H1 (cell line): ENCODE measurements around the gene FARS2. TPM values are rescaled to one million over a fixed set of nuclear protein-coding genes. Genes with fewer than 3 reads are reported as not detected.

Source experiments
- CTCF ChIA-PET: fragments of 300-600 bp; sonication (Branson Sonifier 250); formaldehyde crosslinking; loops from one replicate; lab custom pipeline; 2021; ENCODE audit not compliant: partially characterized antibody; lab: Charles Lee
- POLR2A ChIA-PET: fragments of 300-600 bp; sonication (Branson Sonifier 250); formaldehyde crosslinking; loops from one replicate; lab custom pipeline; 2021; ENCODE audit warnings: inconsistent platforms; ENCODE audit not compliant: partially characterized antibody; lab: Charles Lee
- DNase-seq, 2 experiments: peaks; one replicate each; pipeline versions ENCODE4 v3.0.0 to v3.0.0-alpha.2; 2010 to 2022; ENCODE audit warnings: low spot score in 2 of 2, low read depth in 1 of 2, mixed read lengths in 1 of 2
- FAIRE-seq: peaks from 2 replicates; lab custom pipeline; 2011; peaks lifted over from hg19 to GRCh38; lab: Jason Lieb, UNC
- H2AFZ ChIP-seq: 2 replicates; pipeline ENCODE4 v1.8.1; 2012; ENCODE audit warnings: low read length, inconsistent platforms
- H2AK5ac ChIP-seq: 2 replicates; pipeline ENCODE4 v1.6.1; 2013; ENCODE audit warnings: low read depth, low read length
- H2BK120ac ChIP-seq: replicated peaks from 2 replicates; pipeline ENCODE3; 2013; ENCODE audit warnings: low read depth, low read length, inconsistent platforms
- H2BK12ac ChIP-seq: 2 replicates; pipeline ENCODE4 v1.6.1; 2013; ENCODE audit warnings: low read depth, low read length
- H2BK15ac ChIP-seq: 2 replicates; pipeline ENCODE4 v1.6.1; 2013; ENCODE audit warnings: low read length
- H2BK20ac ChIP-seq: 2 replicates; pipeline ENCODE4 v1.6.1; 2013; ENCODE audit warnings: low read length
- H2BK5ac ChIP-seq: 2 replicates; pipeline ENCODE4 v1.6.1; 2013; ENCODE audit warnings: low read depth, low read length
- H3K14ac ChIP-seq: 2 replicates; pipeline ENCODE4 v1.6.1; 2013; ENCODE audit warnings: inconsistent platforms; ENCODE audit not compliant: insufficient read length
- H3K18ac ChIP-seq: 2 replicates; pipeline ENCODE4 v1.6.1; 2013; ENCODE audit warnings: low read length; ENCODE audit errors: extremely low read depth
- H3K23ac ChIP-seq: 2 replicates; pipeline ENCODE4 v1.6.1; 2013; ENCODE audit warnings: inconsistent platforms; ENCODE audit not compliant: insufficient read length
- H3K23me2 ChIP-seq: 2 replicates; pipeline ENCODE4 v1.6.1; 2013; ENCODE audit warnings: low read depth, low read length
- H3K27ac ChIP-seq: 2 replicates; pipeline ENCODE4 v1.6.1; 2011; ENCODE audit warnings: low read depth, low read length, inconsistent platforms
- H3K27me3 ChIP-seq, 4 experiments: replicated peaks in 1 of 4; 1 replicate in 1 of 4; 2 replicates in 3 of 4; pipeline versions ENCODE4 v1.6.1 to v1.8.1; 2011 to 2013; ENCODE audit warnings: low read length in 3 of 4, mild to moderate bottlenecking in 3 of 4, inconsistent platforms in 2 of 4, mixed read lengths in 2 of 4, moderate library complexity in 1 of 4; ENCODE audit not compliant: control insufficient read depth in 3 of 4, insufficient read depth in 3 of 4; ENCODE audit errors: extremely low read depth in 1 of 4
- H3K36me3 ChIP-seq, 4 experiments: 2 replicates each; pipeline versions ENCODE4 v1.6.1 to v1.8.1; 2011 to 2013; ENCODE audit warnings: mild to moderate bottlenecking in 4 of 4, low read length in 3 of 4, moderate library complexity in 2 of 4, control low read depth in 1 of 4, inconsistent platforms in 1 of 4; ENCODE audit not compliant: insufficient read depth in 4 of 4, control insufficient read depth in 2 of 4
- H3K4ac ChIP-seq: replicated peaks from 2 replicates; pipeline ENCODE3; 2013; ENCODE audit warnings: low read length, low read depth, mixed read lengths, inconsistent platforms; ENCODE audit not compliant: insufficient read length
- H3K4me1 ChIP-seq, 4 experiments: replicated peaks in 1 of 4; 1 replicate in 1 of 4; 2 replicates in 3 of 4; pipeline versions ENCODE4 v1.6.1 to v1.8.1; 2011 to 2013; ENCODE audit warnings: low read length in 3 of 4, inconsistent platforms in 2 of 4, mixed read lengths in 1 of 4; ENCODE audit not compliant: insufficient read depth in 4 of 4, control insufficient read depth in 3 of 4
- H3K4me2 ChIP-seq, 2 experiments: 2 replicates each; pipeline versions ENCODE4 v1.6.1 to v1.8.1; 2011 to 2013; ENCODE audit warnings: low read depth in 2 of 2, low read length in 2 of 2, control low read depth in 1 of 2, inconsistent platforms in 1 of 2, mild to moderate bottlenecking in 1 of 2; ENCODE audit not compliant: insufficient read depth in 1 of 2
- H3K4me3 ChIP-seq, 4 experiments: fragments of 200-600, 300-600 bp in 1 of 4; sonication (generic), shearing (Covaris generic), sonication (Bioruptor Twin) in 1 of 4; 2 replicates each; pipeline versions ENCODE4 v1.5.1 to v1.8.1; 2011 to 2016; ENCODE audit warnings: low read length in 4 of 4, low read depth in 3 of 4, control low read depth in 2 of 4, inconsistent platforms in 2 of 4, mild to moderate bottlenecking in 2 of 4, mixed read lengths in 1 of 4, moderate library complexity in 1 of 4; ENCODE audit not compliant: insufficient read depth in 2 of 4; ENCODE audit errors: extremely low read depth in 1 of 4
- H3K56ac ChIP-seq: replicated peaks from 2 replicates; pipeline ENCODE3; 2013; ENCODE audit warnings: low read depth, mild to moderate bottlenecking, mixed read lengths, low read length, inconsistent platforms; ENCODE audit not compliant: insufficient read length
- H3K79me1 ChIP-seq: 2 replicates; pipeline ENCODE4 v1.6.1; 2013; ENCODE audit warnings: low read depth, low read length, control low read depth
- H3K79me2 ChIP-seq, 2 experiments: 2 replicates each; pipeline versions ENCODE4 v1.6.1 to v1.8.1; 2012 to 2013; ENCODE audit warnings: low read length in 2 of 2, mild to moderate bottlenecking in 2 of 2, inconsistent platforms in 1 of 2; ENCODE audit not compliant: insufficient read depth in 2 of 2, control insufficient read depth in 1 of 2
- H3K9ac ChIP-seq, 4 experiments: replicated peaks in 1 of 4; 1 replicate in 1 of 4; 2 replicates in 3 of 4; pipeline versions ENCODE4 v1.6.1 to v1.8.1; 2011 to 2013; ENCODE audit warnings: low read depth in 3 of 4, low read length in 3 of 4, control low read depth in 2 of 4, mild to moderate bottlenecking in 2 of 4, moderate library complexity in 2 of 4, inconsistent platforms in 1 of 4; ENCODE audit errors: extremely low read depth in 1 of 4
- H3K9me3 ChIP-seq, 2 experiments: 2 replicates each; pipeline versions ENCODE4 v1.6.1 to v1.8.1; 2012 to 2013; ENCODE audit warnings: mild to moderate bottlenecking in 2 of 2, moderate library complexity in 2 of 2, control low read depth in 1 of 2, inconsistent platforms in 1 of 2, low read depth in 1 of 2, low read length in 1 of 2, mixed read lengths in 1 of 2; ENCODE audit not compliant: insufficient read depth in 2 of 2
- H4K20me1 ChIP-seq, 2 experiments: replicated peaks in 1 of 2; 2 replicates each; pipeline versions ENCODE3 to v1.8.1; 2011 to 2013; ENCODE audit warnings: inconsistent platforms in 2 of 2, low read length in 2 of 2, mild to moderate bottlenecking in 1 of 2; ENCODE audit not compliant: insufficient read depth in 2 of 2, control insufficient read depth in 1 of 2
- H4K5ac ChIP-seq: 2 replicates; pipeline ENCODE4 v1.6.1; 2013; ENCODE audit warnings: low read length, low read depth, mixed read lengths, inconsistent platforms; ENCODE audit not compliant: insufficient read length
- H4K8ac ChIP-seq: 2 replicates; pipeline ENCODE4 v1.8.0; 2013; ENCODE audit warnings: mild to moderate bottlenecking, moderate library complexity, low read length, inconsistent platforms; ENCODE audit not compliant: insufficient read depth; ENCODE audit errors: extremely low read depth
- H4K91ac ChIP-seq: replicated peaks from 2 replicates; pipeline ENCODE3; 2013; ENCODE audit warnings: low read length, mixed read lengths, inconsistent platforms; ENCODE audit not compliant: insufficient read length
- ASH2L ChIP-seq: fragments of 200-600, 300-600 bp; sonication (generic); IDR thresholded peaks from one replicate; pipeline ENCODE4 v1.7.1; 2017; ENCODE audit warnings: low read length
- CEBPB ChIP-seq: IDR thresholded peaks from 2 replicates; pipeline ENCODE4 v1.6.1; 2012; ENCODE audit warnings: low read depth, low read length
- CHD1 ChIP-seq: IDR thresholded peaks from 2 replicates; pipeline ENCODE4 v1.6.1; 2012; ENCODE audit warnings: low read depth, low read length, improper control_type of control experiment
- CTBP2 ChIP-seq: IDR thresholded peaks from 2 replicates; pipeline ENCODE4 v1.7.0; 2011; ENCODE audit warnings: borderline replicate concordance, mild to moderate bottlenecking, moderate library complexity, mixed read lengths, low read length; ENCODE audit not compliant: insufficient read depth, insufficient read length
- E2F6 ChIP-seq: IDR thresholded peaks from 2 replicates; pipeline ENCODE4 v1.6.1; 2012; ENCODE audit warnings: inconsistent platforms
- EGR1 ChIP-seq: IDR thresholded peaks from 2 replicates; pipeline ENCODE4 v1.6.1; 2011; ENCODE audit warnings: low read depth, low read length, borderline replicate concordance
- EZH2 ChIP-seq: fragments of 200-600 bp; sonication (generic); IDR thresholded peaks from 2 replicates; pipeline ENCODE4 v1.7.1; 2012; ENCODE audit warnings: low read depth, mild to moderate bottlenecking, moderate library complexity, low read length, inconsistent platforms; ENCODE audit not compliant: severe bottlenecking
- HDAC6 ChIP-seq: IDR thresholded peaks from one replicate; pipeline ENCODE4 v1.7.1; 2012; ENCODE audit warnings: low read depth, mild to moderate bottlenecking, inconsistent platforms, low read length, moderate library complexity
- KDM1A ChIP-seq: fragments of 200-600, 300-600 bp; sonication (generic); IDR thresholded peaks from 2 replicates; pipeline ENCODE4 v1.7.1; 2016; ENCODE audit warnings: mild to moderate bottlenecking, low read length, borderline replicate concordance
- RNF2 ChIP-seq: fragments of 200-900, 300-1000 bp; sonication (generic); IDR thresholded peaks from 2 replicates; pipeline ENCODE4 v1.7.1; 2016; ENCODE audit warnings: borderline replicate concordance, low read depth, mild to moderate bottlenecking, antibody characterized with exemption, low read length; ENCODE audit not compliant: poor library complexity, severe bottlenecking; ENCODE audit errors: missing control alignments
- SAP30 ChIP-seq: fragments of 300-600 bp; sonication (generic); IDR thresholded peaks from 2 replicates; pipeline ENCODE4 v1.7.1; 2012; ENCODE audit warnings: low read length, moderate library complexity, mild to moderate bottlenecking, inconsistent platforms; ENCODE audit not compliant: insufficient read depth, insufficient replicate concordance
- SIRT6 ChIP-seq: IDR thresholded peaks from one replicate; pipeline ENCODE4 v1.7.1; 2012; ENCODE audit warnings: low read length, inconsistent platforms
- TEAD4 ChIP-seq: IDR thresholded peaks from 2 replicates; pipeline ENCODE4 v1.6.1; 2012; ENCODE audit warnings: low read depth, low read length, inconsistent platforms, mixed read lengths
- WGBS, 2 experiments: shearing (Covaris generic) in 1 of 2; methylation state at CpG; one replicate each; pipeline versions ENCODE4 v1.1.6 to v1.1.7; 2013 to 2015; ENCODE audit warnings: low lambda C conversion rate in 2 of 2, mixed read lengths in 2 of 2, inconsistent platforms in 1 of 2, low coverage in 1 of 2, missing lambda C conversion rate in 1 of 2; ENCODE audit not compliant: insufficient replicate concordance in 2 of 2, insufficient coverage in 1 of 2, insufficient read length in 1 of 2; ENCODE audit errors: extremely low coverage in 1 of 2, missing lambda C conversion rate in 1 of 2; 5-methylcytosine and 5-hydroxymethylcytosine counted together
- polyA plus RNA-seq, 7 experiments: library from polyadenylated mRNA; depleted of rRNA in 3 of 7; stranded (reverse) in 5 of 7; unstranded in 2 of 7; fragments of >200 nt in 5 of 7; fragments of 200-250 nt in 2 of 7; gene quantifications; 1 replicate in 5 of 7; 2 replicates in 1 of 7; 4 replicates in 1 of 7; pipeline versions ENCODE4 v1.2.1 to v1.2.3, GENCODE V29; 2011 to 2013; ENCODE audit warnings: missing spikeins in 2 of 7, mixed read lengths in 2 of 7
- total RNA-seq: library from RNA; stranded (reverse); fragmentation: NEBNext Ultra II Directional; extraction: Animal tissue kit (Norgen Biotek cat#: 25700); gene quantifications from 2 replicates; pipeline ENCODE4 v1.2.1, GENCODE V29; 2021

Gene FARS2
- total and polyA plus RNA-seq, 2 of the 8 experiments (the other 6 are each of a cell fraction or from before 2014, with no cell fraction given): 11.7 to 14.4 TPM

GRCh38 chr6:5597413-5597812, 336.1 kb downstream of the FARS2 start:
- Histone ChIP-seq H2AK5ac (no peak overlapping the region), H3K4me3 (no peak overlapping the region), H3K4me2 (no peak overlapping the region), H3K79me2 (no peaks in the 10 kb centered on the region), H3K36me3 (no peaks in the 10 kb centered on the region), H3K27me3 (no peaks in the 10 kb centered on the region), H2BK12ac (no peak overlapping the region), H2BK20ac (no peak overlapping the region), H3K23ac (no peak overlapping the region), H2BK120ac (no peak overlapping the region), H3K4me1 (no peaks in the 10 kb centered on the region), H4K8ac (no peak overlapping the region), H3K56ac (no peak overlapping the region), H2BK15ac (no peak overlapping the region), H3K79me1 (no peaks in the 10 kb centered on the region; the same call in 1 of the 2 replicates), H3K18ac (no peak overlapping the region), H3K4ac (no peak overlapping the region), H4K91ac (no peak overlapping the region), H3K9ac (no peak overlapping the region), H4K20me1 (no peaks in the 10 kb centered on the region), H2AFZ (no peak overlapping the region), H4K5ac (no peak overlapping the region), H3K27ac (no peak overlapping the region), H3K23me2 (no peaks in the 10 kb centered on the region), H2BK5ac (no peak overlapping the region), H3K14ac (no peak overlapping the region), H3K9me3 (no peaks in the 10 kb centered on the region)
- ChIA-PET POLR2A (no interaction called here), CTCF (interaction anchor here (0.8 kb wide), 1 partner anchor 36 kb away, joined by 3 read pairs; no protein-coding TSS in a partner anchor)
- WGBS, 2 experiments: 92% methylated on average over 7 of the region's 7 CpGs; no CpG with 5 or more reads in 1 of the 2 experiments
- FAIRE-seq: no peak
- no peak for DNase-seq
- no peak for TF ChIP-seq TEAD4
- TF ChIP-seq RNF2: no peak
- no peak for TF ChIP-seq HDAC6
- no peak for TF ChIP-seq SAP30
- no peak for TF ChIP-seq CEBPB
- no peak for TF ChIP-seq SIRT6
- TF ChIP-seq EGR1: no peak
- TF ChIP-seq CTBP2: no peak
- no peak for TF ChIP-seq ASH2L
- no peak for TF ChIP-seq KDM1A
- TF ChIP-seq CHD1: no peak
- TF ChIP-seq E2F6: no peak
- TF ChIP-seq EZH2: no peak
